ENCODE data around the gene CRABP1.

Gene CRABP1

GRCh38 chr15:78347586-78348543 is 7.7 kb downstream of the CRABP1 start:
- DNase-seq = no peak

DNA sequence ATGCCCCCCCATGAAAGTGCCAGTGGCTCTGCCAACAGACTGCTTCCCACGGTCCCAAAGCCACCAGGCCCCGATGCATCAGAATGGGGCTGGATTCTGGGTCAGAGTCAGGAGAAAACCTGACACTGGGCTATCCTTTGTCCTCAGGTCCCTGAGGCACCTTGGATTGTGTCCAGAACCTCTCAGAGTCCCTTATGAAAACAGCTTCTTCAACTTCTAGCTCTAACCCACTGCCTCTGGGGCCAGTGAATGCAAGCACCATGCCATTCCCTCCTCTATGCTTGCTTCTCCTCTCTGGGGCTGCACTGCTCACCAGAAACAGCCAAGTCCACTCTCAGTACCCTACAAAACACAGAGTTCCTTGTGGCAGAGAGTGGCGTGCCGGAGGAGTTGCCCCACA is 9.9 kb downstream of the CRABP1 start:
- no peak for DNase-seq

GRCh38 chr15:78351539-78351938 is 11.4 kb downstream of the CRABP1 start:
- no peak for DNase-seq

DNA sequence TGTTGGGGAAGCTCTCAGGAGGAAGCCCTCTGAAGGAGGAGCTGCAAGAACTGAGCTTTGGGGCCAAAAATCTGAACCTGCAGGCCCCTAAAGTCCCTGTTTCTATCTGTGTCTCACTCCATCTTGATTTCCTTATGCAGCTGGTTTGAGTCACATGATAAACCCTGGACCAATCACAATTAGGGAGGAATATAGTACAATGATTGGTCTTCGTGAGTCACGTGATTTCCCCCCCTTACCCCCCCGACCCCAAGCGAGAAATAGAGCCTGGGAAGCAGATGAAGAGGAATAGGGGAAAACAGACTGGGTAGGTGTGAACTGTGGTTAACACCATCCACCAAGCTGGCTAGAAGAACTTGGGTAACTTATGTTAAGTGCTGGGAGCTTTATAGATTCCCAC is 12.9 kb downstream of the CRABP1 start:
- DNase-seq = no peak

GRCh38 chr15:78355177-78355576 is 15.0 kb downstream of the CRABP1 start:
- DNase-seq = no peak

DNA sequence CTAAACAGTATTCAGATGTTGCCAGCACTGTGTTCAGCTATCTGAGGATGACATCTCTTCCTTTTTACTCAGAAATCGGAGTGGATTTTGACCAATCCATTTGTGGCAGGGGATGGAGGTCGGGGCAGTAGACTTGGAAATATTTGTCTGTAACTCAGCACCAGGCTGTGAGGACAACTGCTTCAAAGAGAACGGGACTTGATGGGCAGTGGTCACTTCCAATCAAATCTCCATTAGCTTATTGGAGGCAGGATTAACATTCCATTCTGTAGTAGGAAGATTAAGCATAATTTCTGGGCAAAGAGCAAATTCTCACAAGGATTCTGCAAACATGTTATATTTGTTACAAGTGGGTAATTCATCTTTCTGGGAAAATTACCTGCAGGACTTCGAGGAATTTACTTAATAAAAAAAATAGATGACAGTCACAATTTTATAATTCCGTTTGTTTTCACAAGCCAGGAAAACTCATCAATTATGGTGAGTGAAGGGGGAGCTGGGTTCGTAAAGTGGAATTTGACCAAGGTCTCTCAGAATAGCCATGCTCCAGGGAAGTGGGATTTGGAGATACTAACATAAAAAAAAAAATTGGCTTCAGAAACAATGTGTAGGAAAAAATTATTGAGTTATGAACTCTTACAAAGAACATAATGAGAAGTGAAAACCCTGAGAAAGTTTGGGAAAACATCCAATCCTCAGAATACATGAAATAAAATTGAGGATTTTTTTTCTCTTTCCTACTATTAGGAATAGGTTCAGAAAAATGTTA is 18.1 kb downstream of the CRABP1 start:
- no peak for DNase-seq

DNA sequence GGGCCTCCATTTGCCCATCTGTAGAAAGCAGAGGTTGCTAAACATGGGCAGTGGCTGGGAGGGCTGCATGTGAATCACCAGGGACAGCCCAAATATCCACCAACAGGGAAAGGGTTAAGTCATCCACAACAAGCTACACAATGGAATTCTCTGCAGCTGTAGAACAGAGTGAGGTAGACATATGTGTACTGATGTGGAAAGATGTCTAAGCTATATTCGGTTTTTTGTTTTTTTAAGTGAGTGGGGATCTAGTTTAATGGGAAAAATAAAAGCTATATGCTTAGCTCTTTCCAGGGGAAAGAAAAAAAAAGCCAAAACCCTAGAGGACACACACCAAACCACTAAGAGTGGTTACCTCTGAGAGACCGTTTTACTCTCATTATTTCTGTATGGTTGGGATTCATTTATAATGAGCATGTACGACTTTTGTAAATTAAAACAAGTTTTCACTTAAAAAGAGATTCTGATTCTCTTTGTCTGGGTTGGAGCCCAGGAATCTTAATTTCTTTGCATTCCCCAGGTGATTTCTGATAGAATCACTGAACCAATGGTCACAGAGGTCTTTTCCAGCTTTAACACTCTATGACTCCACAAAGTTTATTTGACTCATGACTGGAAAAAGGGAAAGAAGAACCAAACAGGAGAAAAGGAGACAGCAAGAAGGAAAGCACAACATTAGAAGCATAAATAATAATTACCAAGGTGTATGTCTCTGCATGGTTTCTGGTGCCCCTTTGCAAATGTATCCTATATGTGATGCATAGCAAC is 19.1 kb downstream of the CRABP1 start:
- no peak for DNase-seq

DNA sequence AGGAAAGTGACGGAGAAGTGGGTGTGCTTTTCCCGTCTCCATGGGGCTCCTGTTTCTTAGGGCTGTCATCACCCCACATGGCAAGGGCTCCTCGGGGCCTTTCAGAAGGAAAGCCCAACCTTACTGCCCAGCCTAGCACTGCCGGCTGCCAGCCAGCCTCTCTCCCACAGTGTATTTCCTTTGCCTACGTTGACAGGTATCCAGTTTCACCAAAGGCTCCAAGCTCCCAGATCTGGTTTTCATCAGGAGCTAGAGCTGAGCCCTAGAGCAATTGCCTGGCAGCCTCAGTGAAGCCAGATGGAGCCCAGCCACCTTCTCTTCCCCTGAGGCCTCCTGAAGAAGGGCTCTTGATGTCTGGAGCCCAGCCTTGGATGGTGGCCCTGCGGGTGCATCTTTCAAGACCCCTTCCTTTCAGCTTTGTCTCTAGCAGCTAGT is 20.2 kb downstream of the CRABP1 start:
- no peak for DNase-seq

DNA sequence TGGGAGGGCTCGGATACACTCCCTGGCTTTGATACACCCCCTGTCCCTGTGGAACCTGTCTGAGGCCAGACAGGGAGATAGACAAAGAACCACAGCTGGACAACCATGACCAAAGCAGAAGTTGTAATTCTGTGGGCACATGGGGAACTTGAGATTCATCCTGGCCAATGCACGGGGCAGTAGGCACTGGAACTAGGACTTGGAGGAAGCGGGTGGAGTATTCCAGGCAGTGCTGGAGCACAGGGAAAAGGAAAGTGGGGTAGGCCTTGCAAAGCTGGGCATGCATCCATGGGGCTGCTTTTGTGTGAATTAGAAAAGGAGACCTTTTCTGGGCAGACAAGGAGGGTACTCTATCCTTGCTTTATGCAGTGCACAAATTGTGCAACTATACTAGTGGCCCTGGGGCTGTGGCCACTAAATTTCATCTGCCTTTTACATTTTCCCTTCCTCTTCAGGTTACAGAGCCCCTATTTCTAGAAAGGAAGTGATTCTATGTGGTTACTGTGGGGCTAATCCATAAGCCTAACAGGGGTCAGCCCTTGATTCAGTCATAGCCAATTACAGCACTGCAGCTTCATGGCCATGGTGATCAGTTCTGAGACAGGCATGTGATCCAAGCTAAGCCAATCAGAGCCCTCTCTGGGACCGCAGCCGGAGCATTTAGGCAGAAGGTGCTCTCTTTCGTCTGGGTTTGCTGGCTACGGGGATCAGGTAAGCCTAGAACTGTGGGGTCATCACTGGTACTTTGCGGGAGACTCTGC is 21.0 kb downstream of the CRABP1 start:
- DNase-seq = no peak

- no peak for DNase-seq
Observed at GRCh38 chr15:78361771-78362506, 21.8 kb downstream of the CRABP1 start.

DNA sequence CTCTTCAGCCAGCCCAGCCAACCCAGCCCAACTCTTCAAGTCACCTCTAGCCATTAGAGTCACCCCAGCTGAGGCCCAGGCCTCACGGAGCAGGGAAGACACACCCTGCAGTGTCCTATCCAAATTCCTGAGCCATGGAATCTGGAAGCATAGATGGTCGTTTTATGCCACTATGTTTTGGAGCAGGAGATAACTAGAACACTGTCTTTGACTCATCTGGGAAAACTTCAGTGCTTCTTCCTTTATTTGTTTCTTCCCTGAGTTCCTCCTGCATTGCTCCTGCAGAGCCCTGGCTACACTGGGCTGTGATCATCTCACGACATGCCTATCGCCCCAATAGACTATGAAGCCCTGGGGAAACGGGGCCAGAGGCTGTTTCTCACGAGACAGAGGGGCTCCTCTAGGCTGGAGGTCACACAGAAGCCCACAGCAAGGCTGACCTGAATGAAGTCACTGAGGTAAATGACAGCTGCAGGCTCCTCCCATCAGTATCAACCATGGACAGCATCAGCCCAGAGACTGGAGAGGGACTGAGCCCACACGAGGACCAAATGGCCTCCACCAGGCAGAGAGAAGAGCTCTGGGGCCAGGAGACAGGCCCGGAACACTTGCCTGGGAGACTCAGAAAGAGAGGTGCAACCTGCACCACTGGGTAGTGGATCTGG is 22.7 kb downstream of the CRABP1 start:
- DNase-seq = no peak

- DNase-seq = no peak
Observed at GRCh38 chr15:78363381-78363734, 23.2 kb downstream of the CRABP1 start.

DNA sequence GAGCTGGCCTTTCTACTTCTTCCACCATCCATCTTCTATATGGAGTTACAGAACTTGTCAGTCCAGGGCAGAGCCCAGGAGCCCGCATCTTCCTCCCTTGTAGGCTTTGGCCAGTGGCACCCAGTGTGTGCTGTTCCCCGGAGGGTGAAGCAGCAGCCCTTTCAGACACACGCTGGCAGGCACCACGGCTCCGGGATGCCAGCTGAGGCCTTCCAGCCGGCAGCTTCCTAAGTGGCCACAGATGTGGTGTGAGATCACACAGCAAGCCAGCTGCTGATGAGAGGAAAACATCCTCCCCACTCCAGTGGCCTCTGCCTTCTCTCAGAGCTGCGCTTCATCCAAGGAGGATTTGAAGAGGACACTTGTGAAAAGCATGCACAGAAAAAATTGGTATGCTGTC is 24.1 kb downstream of the CRABP1 start:
- DNase-seq = no peak

DNA sequence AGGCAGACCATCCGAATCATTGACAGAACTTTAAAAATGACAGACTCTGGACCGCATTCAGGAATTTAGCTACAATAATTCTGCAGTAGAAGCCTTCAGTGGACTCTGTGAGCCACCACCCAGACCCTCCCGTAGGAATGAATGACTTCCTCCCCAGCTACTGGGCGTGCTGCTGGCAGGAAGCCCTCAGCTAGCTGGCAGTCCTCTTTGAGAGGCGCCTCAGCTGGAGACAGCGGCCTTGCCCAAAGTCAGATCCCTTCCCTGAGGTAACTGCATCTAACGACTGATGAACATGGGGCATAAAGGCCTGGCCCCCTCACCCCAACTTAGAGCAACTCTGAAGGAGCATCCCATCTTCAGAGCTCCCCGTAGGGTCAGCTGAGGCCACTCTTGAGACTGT is 25.8 kb downstream of the CRABP1 start:
- DNase-seq = no peak

- no peak for DNase-seq
Observed at GRCh38 chr15:78366342-78366741, 26.2 kb downstream of the CRABP1 start.

- no peak for DNase-seq
Observed at GRCh38 chr15:78368651-78369050, 28.5 kb downstream of the CRABP1 start.

- no peak for DNase-seq
Observed at GRCh38 chr15:78369161-78369560, 29.0 kb downstream of the CRABP1 start.

- DNase-seq = no peak
Observed at GRCh38 chr15:78370013-78370412, 29.9 kb downstream of the CRABP1 start.

GRCh38 chr15:78372880-78373279 is 32.7 kb downstream of the CRABP1 start:
- DNase-seq = no peak

DNA sequence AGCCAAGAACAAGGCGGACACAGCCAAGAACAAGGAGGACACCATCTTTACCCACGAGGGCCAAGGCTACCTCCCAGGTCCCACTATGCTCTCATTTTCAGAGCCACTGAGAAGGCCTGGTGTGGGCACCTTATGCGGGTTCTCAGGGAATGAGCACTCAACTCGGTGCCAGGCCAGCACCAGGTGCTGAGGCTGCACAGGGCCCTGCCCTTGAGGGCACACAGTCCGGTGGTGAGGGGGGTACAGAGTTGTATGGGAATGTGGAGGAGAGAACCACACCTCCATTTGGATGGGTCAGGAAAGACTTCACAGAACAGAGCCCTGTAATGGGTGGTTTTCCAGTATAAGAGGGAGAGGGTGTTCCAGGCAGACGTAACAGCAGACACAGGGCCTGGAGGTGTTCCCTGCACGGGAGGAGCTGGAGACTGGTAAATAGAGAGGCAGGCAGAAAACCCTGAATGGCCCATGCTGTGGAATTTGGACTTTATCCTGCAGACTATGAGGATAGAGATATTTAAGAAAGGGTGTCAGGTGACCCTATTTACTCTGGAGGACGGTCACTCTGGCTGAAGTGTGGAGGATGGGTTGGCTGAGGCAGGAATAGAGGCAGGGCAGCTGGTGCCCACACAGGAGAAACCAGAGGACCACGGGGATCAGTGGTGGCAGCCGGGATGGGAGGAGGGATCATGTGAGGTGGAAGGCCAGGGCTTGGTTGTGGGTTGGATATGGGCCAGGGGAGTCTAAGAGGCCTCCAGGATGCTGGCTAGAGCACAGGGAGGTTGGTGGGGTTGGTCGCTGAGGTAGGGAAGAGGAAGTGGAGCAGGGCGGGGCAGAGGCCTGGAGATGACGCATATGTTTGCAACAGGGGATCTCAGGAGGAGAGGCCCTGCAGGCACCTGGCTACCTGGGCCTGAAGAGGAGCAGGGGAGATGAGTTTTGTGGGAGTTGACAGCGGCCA is 34.6 kb downstream of the CRABP1 start:
- DNase-seq = no peak

Measured in EL (cell line).